ENCODE results near the gene CCDC74B.
A peak's percentile ranks its signal among the peaks of the same experiment; 100 is the strongest.
"Not testable (repeated sequence)": the region's sequence is repeated elsewhere in the genome, so short reads cannot be mapped to it uniquely, and the experiment has no call there.

The CCDC74B gene

DNA sequence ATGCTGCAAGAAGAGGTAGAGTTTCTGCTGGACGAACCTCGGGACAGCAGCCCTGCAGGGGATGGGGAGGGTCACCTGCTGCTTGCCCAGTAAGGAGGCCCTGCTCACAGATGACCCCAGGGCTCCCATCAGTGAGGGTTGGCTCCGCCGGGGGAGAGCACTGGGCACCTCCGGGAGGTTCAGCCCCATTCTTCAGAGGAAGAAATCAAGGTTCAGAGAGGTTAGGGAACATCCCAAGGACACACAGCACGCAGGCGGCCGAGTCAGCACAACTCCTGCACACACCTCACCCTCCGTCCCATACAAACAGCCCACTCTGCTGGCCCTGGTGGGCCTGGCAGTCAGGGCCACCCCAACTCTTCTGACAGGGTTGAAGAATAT, 11.7 kb upstream of the CCDC74B start:
- Histone ChIP-seq H3K4me3 (replicated peaks; ENCODE audit: low read depth, low read length) (no peak overlapping the region), H3K36me3 (ENCODE audit: control insufficient read depth, insufficient read depth, low read length) (peaks cover 9% of the 10 kb centered on the region), H3K27me3 (replicated peaks; ENCODE audit: control insufficient read depth, insufficient read depth, low read length) (no peaks in the 10 kb centered on the region)
- no peak for DNase-seq (ENCODE audit: extremely low read depth, insufficient read length)
- TF ChIP-seq, protein P1, sequence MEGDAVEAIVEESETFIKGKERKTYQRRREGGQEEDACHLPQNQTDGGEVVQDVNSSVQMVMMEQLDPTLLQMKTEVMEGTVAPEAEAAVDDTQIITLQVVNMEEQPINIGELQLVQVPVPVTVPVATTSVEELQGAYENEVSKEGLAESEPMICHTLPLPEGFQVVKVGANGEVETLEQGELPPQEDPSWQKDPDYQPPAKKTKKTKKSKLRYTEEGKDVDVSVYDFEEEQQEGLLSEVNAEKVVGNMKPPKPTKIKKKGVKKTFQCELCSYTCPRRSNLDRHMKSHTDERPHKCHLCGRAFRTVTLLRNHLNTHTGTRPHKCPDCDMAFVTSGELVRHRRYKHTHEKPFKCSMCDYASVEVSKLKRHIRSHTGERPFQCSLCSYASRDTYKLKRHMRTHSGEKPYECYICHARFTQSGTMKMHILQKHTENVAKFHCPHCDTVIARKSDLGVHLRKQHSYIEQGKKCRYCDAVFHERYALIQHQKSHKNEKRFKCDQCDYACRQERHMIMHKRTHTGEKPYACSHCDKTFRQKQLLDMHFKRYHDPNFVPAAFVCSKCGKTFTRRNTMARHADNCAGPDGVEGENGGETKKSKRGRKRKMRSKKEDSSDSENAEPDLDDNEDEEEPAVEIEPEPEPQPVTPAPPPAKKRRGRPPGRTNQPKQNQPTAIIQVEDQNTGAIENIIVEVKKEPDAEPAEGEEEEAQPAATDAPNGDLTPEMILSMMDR (IDR thresholded peaks at IDR 0.05; ENCODE audit: insufficient read depth, low read length, poor library complexity, severe bottlenecking), result no peak

DNA sequence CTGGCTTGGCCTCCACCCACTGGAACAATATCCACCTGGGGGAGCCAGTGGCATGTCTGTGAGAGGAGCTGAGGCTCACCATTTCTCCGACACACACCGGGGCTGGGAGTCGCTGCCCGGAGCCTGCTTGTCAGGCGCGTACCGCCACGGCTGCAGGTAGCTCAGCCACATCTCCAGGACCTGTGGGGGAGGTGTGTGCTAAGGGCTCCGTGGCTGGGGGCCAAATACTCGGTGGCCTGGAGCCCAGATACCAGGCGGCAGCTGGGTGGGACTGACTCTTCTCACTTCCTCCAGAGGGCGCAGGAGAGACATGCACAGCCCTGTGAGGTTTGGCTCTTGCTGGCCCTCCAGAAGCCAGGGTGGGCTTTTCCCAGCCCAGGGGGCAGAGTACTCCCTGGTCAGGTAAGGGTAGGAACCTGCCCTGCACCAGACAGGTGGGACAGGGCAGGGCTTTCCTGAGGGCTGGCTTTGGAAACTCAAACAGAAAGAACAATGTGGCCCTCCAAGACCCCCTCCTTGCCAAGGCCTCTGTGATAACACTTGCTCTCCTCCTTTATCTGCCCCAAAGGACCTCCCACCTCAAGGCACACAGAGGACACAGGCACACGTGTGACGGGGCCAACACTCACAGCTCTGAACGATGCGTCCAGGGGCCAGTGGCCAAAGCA, 11.2 kb upstream of the CCDC74B start:
- TF ChIP-seq, protein P1 (IDR thresholded peaks at IDR 0.05; ENCODE audit: insufficient read depth, low read length, poor library complexity, severe bottlenecking), result peak; percentile 62
- DNase-seq (ENCODE audit: extremely low read depth, insufficient read length); H3K4me3 ChIP-seq (replicated peaks; ENCODE audit: low read depth, low read length); H3K27me3 ChIP-seq (replicated peaks; ENCODE audit: control insufficient read depth, insufficient read depth, low read length); H3K36me3 ChIP-seq (ENCODE audit: control insufficient read depth, insufficient read depth, low read length): not testable (repeated sequence)

DNA sequence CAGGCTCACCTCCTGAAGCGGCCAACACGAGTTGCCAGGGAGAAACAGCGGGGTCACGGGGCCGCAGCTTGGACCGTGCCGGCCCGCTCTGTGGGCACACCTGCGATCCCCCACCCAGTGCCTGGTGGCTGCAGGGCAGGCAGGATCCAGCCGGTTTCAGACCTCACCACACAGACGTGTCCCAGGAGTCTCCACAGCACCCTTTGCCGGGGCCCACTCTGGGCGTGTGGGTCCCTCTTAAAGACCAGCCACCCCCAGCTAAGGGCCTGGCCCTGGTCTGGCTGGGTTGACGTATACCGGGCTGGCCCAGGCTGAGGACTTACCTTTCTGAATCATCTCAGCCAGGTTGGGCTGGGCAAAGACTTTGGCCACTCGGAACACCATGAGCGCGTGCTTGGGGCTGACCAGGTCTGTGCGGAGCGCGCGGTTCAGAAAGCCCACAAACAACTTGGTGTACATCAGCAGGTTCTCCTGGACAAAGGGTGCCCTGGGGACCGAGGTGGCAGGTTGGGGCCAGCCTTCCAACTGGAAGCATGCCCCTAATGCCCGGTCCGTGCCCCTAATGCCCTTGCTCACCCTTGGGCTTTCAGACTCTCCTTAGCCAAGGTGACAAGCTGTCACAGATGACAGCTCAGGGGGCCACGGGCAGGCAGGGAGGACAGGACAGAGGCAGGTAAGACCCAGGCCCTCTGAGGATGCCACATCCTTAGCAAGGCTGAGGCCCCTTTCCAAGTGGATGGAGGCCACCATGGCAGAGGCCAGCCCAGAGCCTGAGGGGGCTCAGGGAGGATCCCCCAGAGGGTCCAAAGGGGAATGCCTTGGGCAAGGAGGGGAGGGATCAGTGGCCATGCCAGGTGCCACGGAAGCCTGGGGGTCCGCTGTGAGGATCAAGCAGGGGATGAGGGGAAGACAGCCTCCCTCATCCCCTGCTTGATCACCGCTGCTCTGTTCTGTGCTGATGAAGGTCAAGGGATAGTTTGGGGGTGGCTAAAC, 10.2 kb upstream of the CCDC74B start:
- TF ChIP-seq, protein P1 (IDR thresholded peaks at IDR 0.05; ENCODE audit: insufficient read depth, low read length, poor library complexity, severe bottlenecking), result no peak
- no peak overlapping the region for H3K4me3 ChIP-seq (replicated peaks; ENCODE audit: low read depth, low read length)
- no peak for DNase-seq (ENCODE audit: extremely low read depth, insufficient read length)
- peaks cover 7% of the 10 kb centered on the region for H3K36me3 ChIP-seq (ENCODE audit: control insufficient read depth, insufficient read depth, low read length)
- H3K27me3 ChIP-seq (replicated peaks; ENCODE audit: control insufficient read depth, insufficient read depth, low read length), result no peaks in the 10 kb centered on the region

DNA sequence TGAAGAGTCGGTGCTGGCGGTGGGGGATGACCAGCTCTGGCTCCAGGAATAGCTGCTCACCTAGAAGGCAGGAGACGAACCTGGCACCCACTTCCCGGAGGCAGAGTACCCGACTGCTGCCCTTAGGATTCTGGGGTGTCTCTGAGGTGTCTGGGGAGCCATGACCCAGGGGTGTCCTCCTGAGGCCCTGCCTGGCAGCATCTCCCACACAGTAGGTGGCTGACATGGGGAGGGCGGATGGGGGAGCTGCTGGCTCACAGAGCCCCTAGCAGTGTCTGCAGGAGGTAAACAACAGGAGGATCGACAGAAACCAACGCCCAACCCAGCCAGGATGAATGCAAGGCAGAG, 9.5 kb upstream of the CCDC74B start:
- H3K27me3 ChIP-seq (replicated peaks; ENCODE audit: control insufficient read depth, insufficient read depth, low read length); H3K4me3 ChIP-seq (replicated peaks; ENCODE audit: low read depth, low read length); H3K36me3 ChIP-seq (ENCODE audit: control insufficient read depth, insufficient read depth, low read length); DNase-seq (ENCODE audit: extremely low read depth, insufficient read length): not testable (repeated sequence)

DNA sequence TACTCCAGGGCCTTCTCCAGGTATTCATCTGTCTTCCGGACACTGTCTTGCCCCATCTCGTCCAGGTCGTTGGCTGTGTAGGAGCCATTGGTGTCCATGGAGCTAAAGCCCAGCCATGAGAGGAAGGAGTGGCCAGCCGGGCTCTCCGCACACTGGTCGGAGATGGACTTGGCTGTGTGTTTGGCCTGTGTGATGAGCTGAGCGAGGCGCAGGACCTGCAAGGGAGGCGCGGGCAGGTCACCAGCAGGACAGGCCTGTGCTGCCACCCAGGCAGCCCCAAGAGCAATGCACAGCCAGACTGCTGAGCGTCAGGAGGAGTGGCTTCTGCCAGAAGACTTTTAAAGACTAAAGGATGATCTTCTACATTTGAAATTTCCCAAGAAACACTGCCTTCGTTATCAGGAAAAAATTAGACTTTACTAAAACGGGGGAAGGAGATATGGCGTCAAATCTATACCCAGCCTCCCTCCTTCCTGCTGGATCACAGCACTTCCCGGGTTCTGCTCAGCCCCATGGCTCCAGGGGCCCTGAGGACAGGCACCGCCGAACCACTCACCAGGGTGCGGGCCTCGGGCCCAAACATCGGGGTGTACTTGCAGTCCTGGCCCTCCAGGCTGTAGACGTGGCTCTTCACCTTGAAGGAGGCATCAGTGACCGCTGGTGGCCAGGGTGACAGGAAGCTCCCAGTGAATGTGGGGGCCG, 9.0 kb upstream of the CCDC74B start:
- not testable (repeated sequence) for H3K4me3 ChIP-seq (replicated peaks; ENCODE audit: low read depth, low read length); H3K36me3 ChIP-seq (ENCODE audit: control insufficient read depth, insufficient read depth, low read length); H3K27me3 ChIP-seq (replicated peaks; ENCODE audit: control insufficient read depth, insufficient read depth, low read length)

DNA sequence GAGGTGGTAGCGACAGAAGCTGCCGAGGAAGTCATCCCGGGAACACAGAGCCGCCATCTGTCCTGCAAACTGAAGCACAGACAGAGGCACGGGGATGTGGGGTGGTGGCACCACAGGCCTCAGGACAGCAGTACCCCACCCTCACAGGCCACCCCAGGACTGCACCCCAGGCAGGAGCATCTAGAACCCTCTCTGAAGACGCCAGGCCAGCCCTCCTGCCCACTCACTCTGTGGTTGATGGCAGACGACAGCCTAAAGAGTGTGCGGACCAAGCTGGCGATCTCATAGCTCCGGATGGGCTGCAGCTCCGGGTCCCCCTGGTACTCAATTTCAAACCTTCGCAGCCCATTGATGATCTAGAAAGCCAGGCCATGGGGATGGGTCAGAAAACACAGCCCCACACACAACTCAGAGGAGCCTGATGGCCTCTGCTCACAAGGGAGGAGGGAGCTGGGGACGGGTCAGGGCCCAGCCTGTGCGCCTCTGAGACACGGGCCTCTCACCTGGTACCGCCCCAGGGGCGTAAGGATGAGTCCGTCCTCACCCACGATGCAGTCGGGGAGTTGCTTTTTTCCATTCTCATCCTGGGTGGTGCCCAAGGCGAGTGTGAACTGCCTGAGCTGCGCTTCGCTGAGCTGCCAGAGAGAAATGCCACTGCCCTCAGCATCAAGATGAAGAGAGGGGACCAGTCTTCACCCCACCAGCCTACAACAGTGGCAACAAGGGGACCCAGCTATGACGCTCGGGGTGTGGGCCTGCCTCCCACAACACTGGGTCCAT, 8.1 kb upstream of the CCDC74B start:
- H3K36me3 ChIP-seq (ENCODE audit: control insufficient read depth, insufficient read depth, low read length), result peaks cover 4% of the 10 kb centered on the region

More for the DNA sequence above, 9.0 kb upstream of the CCDC74B start:
- not testable (repeated sequence) for DNase-seq (ENCODE audit: extremely low read depth, insufficient read length)

DNA sequence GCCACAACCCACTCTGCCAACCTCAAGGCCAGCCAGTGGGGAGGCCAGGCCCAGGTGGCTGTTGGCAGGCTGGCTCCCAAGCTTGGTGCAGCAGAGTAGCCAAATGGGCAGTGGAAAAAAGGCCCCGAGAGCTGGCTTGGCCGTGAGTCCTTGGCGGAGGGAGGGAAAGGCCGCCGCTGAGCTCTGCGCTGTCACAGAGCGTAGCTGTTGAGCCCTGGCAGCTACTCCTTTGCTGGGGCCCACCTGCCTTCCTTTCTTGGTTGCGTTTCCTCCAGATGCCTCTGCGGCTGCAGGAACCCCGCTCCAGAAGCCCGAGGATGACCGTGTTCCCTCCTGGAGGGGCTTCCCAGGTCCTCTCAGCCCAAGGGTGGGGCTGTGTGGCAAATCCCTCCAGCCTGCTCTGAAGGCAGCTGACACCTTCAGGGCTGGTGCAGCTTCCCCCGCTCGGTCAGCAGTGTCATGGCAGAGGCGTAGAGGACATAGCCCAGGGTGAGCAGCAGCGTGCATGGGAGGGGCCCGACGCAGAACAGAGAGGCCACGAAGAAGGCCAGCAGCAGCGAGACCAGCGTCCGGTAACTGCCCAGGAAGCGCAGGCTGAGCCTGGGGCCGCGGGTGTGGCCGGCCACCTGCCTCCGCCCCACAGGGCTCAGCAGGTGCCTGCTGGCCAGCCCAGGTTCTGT, 7.4 kb upstream of the CCDC74B start:
- H3K27me3 ChIP-seq (replicated peaks; ENCODE audit: control insufficient read depth, insufficient read depth, low read length); H3K4me3 ChIP-seq (replicated peaks; ENCODE audit: low read depth, low read length); DNase-seq (ENCODE audit: extremely low read depth, insufficient read length); H3K36me3 ChIP-seq (ENCODE audit: control insufficient read depth, insufficient read depth, low read length): not testable (repeated sequence)

More for the DNA sequence above, 8.1 kb upstream of the CCDC74B start:
- TF ChIP-seq, protein P1 (IDR thresholded peaks at IDR 0.05; ENCODE audit: insufficient read depth, low read length, poor library complexity, severe bottlenecking), result no peak
- no peak for DNase-seq (ENCODE audit: extremely low read depth, insufficient read length)
- Histone ChIP-seq H3K4me3 (replicated peaks; ENCODE audit: low read depth, low read length) (no peak overlapping the region), H3K27me3 (replicated peaks; ENCODE audit: control insufficient read depth, insufficient read depth, low read length) (no peaks in the 10 kb centered on the region)

DNA sequence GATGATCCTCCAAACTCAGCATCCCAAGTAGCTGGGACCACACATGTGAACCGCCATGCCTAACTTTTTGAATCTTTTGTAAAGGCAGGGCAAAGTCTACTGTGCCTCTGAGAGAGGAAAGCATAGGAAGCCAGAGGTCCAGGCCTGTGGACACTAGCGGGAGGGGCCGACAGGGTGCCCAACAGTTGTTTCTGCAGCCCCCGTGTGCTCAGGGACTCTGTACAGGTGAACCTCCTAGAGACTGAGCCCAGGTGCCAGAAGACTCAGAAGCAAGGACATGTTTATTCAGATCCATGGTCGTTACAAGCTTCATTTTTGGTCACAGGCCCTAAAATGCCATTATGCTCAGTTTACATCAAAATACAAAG, 6.2 kb upstream of the CCDC74B start:
- H3K4me3 ChIP-seq (replicated peaks; ENCODE audit: low read depth, low read length); DNase-seq (ENCODE audit: extremely low read depth, insufficient read length); H3K27me3 ChIP-seq (replicated peaks; ENCODE audit: control insufficient read depth, insufficient read depth, low read length); H3K36me3 ChIP-seq (ENCODE audit: control insufficient read depth, insufficient read depth, low read length): not testable (repeated sequence)
